ENCODE results near the gene SPG7. TPM values are rescaled to one million over a fixed set of nuclear protein-coding genes. Genes with fewer than 3 reads are reported as not detected.

SPG7 gene
- total RNA-seq, 2 experiments from 2014 or later, result 73.9 to 77.9 TPM

DNA sequence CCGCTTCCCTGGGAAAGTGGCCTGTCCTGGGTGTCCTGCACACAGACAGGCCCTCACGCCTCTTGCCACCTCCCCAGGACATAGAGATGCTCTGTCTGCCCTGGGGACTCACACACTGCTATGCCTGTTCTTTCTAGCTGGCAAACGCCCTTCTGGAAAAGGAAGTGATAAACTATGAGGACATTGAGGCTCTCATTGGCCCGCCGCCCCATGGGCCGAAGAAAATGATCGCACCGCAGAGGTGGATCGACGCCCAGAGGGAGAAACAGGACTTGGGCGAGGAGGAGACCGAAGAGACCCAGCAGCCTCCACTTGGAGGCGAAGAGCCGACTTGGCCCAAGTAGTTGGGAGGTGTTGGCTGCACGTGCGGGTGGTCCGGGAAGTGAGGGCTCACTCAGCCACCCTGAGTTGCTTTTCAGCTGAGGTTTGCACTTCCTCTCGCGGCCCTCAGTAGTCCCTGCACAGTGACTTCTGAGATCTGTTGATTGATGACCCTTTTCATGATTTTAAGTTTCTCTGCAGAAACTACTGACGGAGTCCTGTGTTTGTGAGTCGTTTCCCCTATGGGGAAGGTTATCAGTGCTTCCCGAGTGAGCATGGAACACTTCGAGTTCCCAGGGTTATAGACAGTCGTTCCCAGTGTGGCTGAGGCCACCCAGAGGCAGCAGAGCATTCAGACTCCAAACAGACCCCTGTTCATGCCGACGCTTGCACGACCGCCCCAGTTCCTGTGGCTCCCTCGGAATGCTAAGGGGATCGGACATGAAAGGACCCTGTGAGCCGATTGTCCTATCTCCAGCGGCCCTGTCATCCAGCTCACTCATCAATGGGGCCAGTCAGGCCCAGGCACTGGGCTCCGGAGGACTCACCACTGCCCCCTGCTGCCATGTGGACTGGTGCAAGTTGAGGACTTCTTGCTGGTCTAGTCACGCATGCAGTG, 48.8 kb downstream of the SPG7 start:
- peak; percentile 86 for DNase-seq
- CTCF ChIA-PET, result interaction anchor here (0.6 to 1.6 kb wide), 13 partner anchors 8 to 308 kb away, joined by 3 to 7 read pairs (median 4); partner anchors contain the start of gene SPG7
- H3K27me3 Mint-ChIP-seq, result no peaks in the 10 kb centered on the region
- no peaks in the 10 kb centered on the region for H3K9me3 Mint-ChIP-seq
- peaks cover 21% of the 10 kb centered on the region for H3K4me1 Mint-ChIP-seq
- H3K36me3 Mint-ChIP-seq (ENCODE audit: low read depth), result peaks cover 11% of the 10 kb centered on the region
- POLR2A ChIA-PET, result interaction anchor here (0.7 to 1.2 kb wide), 4 partner anchors 49 to 134 kb away, joined by 3 to 7 read pairs (median 3); partner anchors contain the start of gene SPG7
- H3K27ac Mint-ChIP-seq, result peak overlapping the region; percentile 23
- no peak overlapping the region for H3K4me3 Mint-ChIP-seq

DNA sequence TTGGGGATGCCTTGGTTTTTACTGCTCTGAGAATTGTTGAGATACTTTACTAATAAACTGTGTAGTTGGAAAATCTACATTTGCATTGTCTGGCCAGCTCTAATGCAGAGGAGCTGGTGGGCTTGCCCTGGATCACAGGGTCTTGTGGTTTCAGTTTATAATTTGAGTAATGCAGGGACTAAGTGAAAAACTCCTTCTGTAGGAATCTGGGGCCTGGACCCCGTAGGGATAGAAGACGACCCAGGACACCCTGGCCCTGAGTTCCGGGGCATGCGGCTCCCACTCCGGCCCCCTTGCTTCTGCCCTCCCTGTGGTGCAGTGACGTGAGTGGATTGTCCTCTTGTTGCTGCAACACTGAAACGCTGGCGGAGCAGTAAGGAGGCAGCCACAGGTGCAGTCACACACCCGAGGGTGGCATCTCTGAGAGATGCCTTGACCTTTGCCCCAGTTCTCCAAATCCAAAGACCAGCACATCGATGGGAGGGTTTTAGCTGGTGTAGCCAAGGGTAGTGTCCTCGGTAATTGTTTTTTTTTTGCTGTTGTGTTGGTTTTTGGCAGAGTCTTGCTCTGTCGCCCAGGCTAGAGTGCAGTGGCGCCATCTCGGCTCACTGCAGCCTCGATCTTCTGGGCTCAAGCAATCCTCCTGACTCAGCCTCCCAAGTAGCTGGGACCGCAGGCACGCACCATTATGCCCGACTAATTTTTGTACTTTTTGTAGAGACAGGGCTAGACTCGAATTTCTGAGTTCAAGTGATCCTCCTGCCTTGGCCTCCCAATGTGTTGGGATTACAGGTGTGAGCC, 49.7 kb downstream of the SPG7 start:
- H3K4me3 Mint-ChIP-seq, result no peak overlapping the region

DNA sequence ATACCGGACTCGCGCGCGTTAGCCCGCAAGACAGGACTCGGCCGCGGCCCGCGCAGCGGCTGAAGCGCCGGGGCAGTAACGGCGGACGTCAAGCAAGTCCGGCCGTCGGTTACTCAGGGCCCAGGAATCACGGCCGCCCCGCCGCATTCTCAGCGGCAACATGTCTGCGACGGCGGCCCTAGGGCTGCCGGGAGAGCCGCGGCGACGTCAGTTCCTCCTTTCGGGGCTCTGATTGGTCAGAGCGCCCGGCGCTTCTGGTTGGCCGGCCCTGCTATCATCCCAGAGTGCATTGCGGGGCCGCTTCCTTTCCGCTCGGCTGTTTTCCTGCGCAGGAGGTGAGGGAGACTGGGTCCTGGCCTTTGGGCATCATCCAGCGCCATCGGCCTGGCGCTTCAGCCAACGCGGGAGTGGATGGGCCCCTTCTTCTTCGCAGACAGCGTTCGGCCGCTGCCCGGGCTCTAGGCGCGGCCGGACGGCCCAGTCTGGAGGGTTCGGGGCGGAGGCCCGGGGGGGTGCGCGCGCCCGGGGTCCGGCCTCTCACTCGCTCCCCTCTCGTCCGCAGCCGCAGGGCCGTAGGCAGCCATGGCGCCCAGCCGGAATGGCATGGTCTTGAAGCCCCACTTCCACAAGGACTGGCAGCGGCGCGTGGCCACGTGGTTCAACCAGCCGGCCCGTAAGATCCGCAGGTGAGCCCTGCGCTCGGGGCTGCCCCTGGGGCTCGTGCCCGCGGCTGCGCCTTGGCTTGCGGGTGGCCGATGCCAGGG, 52.4 kb downstream of the SPG7 start, which contains the start of gene RPL13:
TSS of gene RPL13 (plus strand) at position 305 of the 764 bp plus-strand sequence. CDS start at position 583, 278 bp downstream.
- peaks cover 54% of the 10 kb centered on the region for H3K4me1 Mint-ChIP-seq

More for the DNA sequence above, 49.7 kb downstream of the SPG7 start:
- Mint-ChIP-seq H3K27ac (peak overlapping the region; percentile 23), H3K4me1 (peaks cover 29% of the 10 kb centered on the region), H3K27me3 (no peaks in the 10 kb centered on the region), H3K9me3 (no peaks in the 10 kb centered on the region), H3K36me3 (ENCODE audit: low read depth) (peaks cover 20% of the 10 kb centered on the region)
- DNase-seq, result no peak
- ChIA-PET CTCF (interaction anchor here (0.7 to 1.6 kb wide), 12 partner anchors 9 to 307 kb away, joined by 3 to 7 read pairs (median 4); partner anchors contain the start of gene SPG7), POLR2A (interaction anchor here (0.7 to 1.6 kb wide), 4 partner anchors 50 to 243 kb away, joined by 3 to 7 read pairs (median 4); partner anchors contain the start of gene SPG7)

DNA sequence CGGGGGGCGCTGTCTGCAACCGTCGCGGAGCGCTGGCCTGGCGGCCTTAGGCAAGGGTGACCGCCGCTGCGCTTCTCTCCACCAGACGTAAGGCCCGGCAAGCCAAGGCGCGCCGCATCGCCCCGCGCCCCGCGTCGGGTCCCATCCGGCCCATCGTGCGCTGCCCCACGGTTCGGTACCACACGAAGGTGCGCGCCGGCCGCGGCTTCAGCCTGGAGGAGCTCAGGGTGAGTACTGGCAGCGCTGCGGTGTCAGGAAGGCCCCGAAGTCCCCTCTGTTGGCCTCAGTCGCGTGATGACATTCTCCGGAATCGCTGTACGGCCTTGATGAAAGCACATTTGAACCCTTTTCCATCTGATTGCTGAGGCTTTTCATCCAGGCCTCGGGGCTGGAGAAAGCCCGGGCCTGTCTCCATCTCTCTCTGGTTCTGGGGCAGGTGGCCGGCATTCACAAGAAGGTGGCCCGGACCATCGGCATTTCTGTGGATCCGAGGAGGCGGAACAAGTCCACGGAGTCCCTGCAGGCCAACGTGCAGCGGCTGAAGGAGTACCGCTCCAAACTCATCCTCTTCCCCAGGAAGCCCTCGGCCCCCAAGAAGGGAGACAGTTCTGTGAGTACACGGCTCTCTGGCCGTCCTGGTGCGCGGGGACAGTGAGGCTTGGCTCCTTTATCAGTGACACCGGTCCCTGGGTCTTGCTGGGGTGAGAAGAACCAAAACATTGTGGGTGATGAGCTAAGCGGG, 53.1 kb downstream of the SPG7 start:
- DNase-seq, result no peak
- Mint-ChIP-seq H3K27ac (peak overlapping the region; percentile 84), H3K4me1 (peaks cover 61% of the 10 kb centered on the region), H3K9me3 (no peaks in the 10 kb centered on the region), H3K36me3 (ENCODE audit: low read depth) (peaks cover 46% of the 10 kb centered on the region), H3K4me3 (peak overlapping the region; percentile 90), H3K27me3 (no peaks in the 10 kb centered on the region)
- CTCF ChIA-PET, result interaction anchor here (0.9 kb wide), 1 partner anchor 139 kb away, joined by 3 read pairs; no protein-coding TSS in a partner anchor
- POLR2A ChIA-PET, result interaction anchor here (0.8 to 1.8 kb wide), 9 partner anchors 10 to 782 kb away, joined by 3 to 13 read pairs (median 3); partner anchors contain the start of gene SPG7

More for the DNA sequence above, 52.4 kb downstream of the SPG7 start, which contains the start of gene RPL13:
- Mint-ChIP-seq H3K36me3 (ENCODE audit: low read depth) (peaks cover 46% of the 10 kb centered on the region), H3K27ac (peak within 1 kb of the TSS; percentile 99), H3K27me3 (no peaks in the 10 kb centered on the region), H3K4me3 (peak within 1 kb of the TSS; percentile 98), H3K9me3 (no peaks in the 10 kb centered on the region)
- CTCF ChIA-PET, result no interaction called here
- peak; percentile 94 for DNase-seq
- POLR2A ChIA-PET, result interaction anchor here (1.0 to 1.8 kb wide), 3 partner anchors 53 to 313 kb away, joined by 3 to 13 read pairs (median 3); partner anchors contain the start of gene SPG7

DNA sequence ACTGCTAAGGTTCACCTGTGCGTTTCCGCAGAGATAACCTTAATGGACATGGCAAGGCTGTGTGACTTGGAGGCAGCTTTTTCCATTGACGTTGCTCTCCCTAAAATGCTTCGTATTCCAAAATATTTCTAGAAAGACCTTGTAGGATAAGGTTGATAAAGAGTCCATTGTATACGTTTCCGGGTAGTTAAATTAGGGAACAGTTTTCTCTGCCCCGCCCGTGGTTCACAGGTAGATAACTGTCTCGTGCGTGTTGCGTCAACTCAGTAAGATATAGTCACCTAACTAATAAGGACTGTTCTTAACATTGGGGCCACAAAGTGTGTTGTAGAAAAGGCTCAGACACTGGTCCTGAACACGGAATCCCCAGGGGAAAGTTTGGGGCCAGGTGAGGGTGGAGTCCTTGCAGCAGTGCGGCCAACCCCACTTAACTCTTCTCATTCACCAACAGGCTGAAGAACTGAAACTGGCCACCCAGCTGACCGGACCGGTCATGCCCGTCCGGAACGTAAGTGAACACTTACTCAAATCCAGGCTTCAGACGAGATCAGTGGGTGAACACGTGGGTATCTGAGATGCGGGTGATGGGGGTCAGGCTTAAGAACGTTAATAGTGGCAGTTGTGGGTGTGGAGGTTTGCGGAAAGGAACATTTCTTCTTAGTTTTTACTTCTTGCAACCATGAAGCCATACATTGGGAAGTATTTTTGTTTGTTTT, 53.8 kb downstream of the SPG7 start:
- H3K36me3 Mint-ChIP-seq (ENCODE audit: low read depth), result peaks cover 46% of the 10 kb centered on the region
- H3K4me1 Mint-ChIP-seq, result peaks cover 60% of the 10 kb centered on the region
- no peaks in the 10 kb centered on the region for H3K27me3 Mint-ChIP-seq
- no peak for DNase-seq
- ChIA-PET CTCF (interaction anchor here (0.9 kb wide), 1 partner anchor 138 kb away, joined by 3 read pairs; no protein-coding TSS in a partner anchor), POLR2A (interaction anchor here (0.8 to 1.8 kb wide), 7 partner anchors 10 to 782 kb away, joined by 3 to 13 read pairs (median 3); partner anchors contain the start of gene SPG7)
- H3K9me3 Mint-ChIP-seq, result no peaks in the 10 kb centered on the region
- H3K4me3 Mint-ChIP-seq, result peak overlapping the region; percentile 90
- H3K27ac Mint-ChIP-seq, result peak overlapping the region; percentile 84

DNA sequence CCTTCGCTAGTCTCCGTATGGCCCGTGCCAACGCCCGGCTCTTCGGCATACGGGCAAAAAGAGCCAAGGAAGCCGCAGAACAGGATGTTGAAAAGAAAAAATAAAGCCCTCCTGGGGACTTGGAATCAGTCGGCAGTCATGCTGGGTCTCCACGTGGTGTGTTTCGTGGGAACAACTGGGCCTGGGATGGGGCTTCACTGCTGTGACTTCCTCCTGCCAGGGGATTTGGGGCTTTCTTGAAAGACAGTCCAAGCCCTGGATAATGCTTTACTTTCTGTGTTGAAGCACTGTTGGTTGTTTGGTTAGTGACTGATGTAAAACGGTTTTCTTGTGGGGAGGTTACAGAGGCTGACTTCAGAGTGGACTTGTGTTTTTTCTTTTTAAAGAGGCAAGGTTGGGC, 54.7 kb downstream of the SPG7 start:
- POLR2A ChIA-PET, result interaction anchor here (0.6 to 1.8 kb wide), 5 partner anchors 13 to 434 kb away, joined by 3 to 6 read pairs (median 3); partner anchors contain the start of genes CHMP1A, CPNE7 and SPATA33
- Mint-ChIP-seq H3K4me3 (peak overlapping the region; percentile 90), H3K27me3 (no peaks in the 10 kb centered on the region), H3K4me1 (peaks cover 54% of the 10 kb centered on the region), H3K36me3 (ENCODE audit: low read depth) (peaks cover 46% of the 10 kb centered on the region), H3K9me3 (no peaks in the 10 kb centered on the region), H3K27ac (peak overlapping the region; percentile 24)
- no peak for DNase-seq
- CTCF ChIA-PET, result interaction anchor here (1.4 kb wide), 1 partner anchor 137 kb away, joined by 4 read pairs; no protein-coding TSS in a partner anchor

DNA sequence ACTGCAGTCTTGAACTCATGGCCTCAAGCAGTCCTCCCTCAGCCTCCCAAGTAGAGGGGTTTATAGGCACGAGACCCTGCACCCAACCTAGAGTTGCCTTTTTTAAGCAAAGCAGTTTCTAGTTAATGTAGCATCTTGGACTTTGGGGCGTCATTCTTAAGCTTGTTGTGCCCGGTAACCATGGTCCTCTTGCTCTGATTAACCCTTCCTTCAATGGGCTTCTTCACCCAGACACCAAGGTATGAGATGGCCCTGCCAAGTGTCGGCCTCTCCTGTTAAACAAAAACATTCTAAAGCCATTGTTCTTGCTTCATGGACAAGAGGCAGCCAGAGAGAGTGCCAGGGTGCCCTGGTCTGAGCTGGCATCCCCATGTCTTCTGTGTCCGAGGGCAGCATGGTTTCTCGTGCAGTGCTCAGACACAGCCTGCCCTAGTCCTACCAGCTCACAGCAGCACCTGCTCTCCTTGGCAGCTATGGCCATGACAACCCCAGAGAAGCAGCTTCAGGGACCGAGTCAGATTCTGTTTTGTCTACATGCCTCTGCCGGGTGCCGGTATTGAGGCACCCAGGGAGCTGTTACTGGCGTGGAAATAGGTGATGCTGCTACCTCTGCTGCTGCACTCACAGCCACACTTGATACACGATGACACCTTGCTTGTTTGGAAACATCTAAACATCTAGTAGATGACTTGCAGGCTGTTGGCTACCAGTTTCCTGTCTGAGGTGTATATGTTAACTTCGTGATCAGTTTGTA, 55.6 kb downstream of the SPG7 start:
- POLR2A ChIA-PET, result interaction anchor here (1.0 to 1.8 kb wide), 5 partner anchors 12 to 123 kb away, joined by 3 to 6 read pairs (median 3); partner anchors contain the start of genes CDK10, CHMP1A, CPNE7 and SPATA33

DNA sequence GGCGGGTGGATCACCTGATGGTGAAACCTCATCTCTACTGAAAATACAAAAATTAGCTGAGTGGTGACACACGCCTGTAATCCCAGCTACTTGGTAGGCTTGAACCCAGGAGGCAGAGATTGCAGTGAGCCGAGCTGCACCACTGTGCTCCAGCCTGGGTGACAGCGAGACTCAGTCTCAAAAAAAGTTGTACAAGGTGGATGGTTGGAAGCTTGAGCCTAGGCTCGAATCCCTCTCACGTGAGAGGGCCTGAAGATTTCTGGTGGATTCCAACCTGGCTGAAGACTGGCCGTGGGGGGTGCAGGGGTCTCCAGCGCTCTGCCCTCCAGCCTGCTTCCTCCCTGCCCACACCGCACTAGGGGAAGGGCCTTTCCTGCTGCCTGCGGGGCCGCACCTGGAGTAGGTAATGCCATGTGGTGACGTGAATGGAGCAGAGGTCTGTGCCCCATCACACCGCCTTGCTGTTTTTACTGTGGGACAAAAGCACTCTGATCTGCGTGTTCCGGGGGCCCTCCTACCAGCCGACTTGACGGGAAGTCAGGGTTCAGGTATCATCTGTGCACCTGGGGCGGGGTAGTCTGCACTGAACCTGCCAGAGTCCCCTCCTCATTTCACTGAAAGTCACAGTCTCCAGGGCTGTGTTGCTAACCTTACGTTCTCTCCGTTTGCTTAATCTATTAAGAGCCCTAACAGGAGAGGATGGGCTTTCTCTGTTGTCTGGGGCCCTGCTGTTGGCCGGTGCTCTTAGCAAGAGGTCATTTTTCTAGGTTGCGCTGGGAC, 56.5 kb downstream of the SPG7 start:
- Mint-ChIP-seq H3K27me3 (no peaks in the 10 kb centered on the region), H3K4me1 (peaks cover 50% of the 10 kb centered on the region), H3K27ac (peak overlapping the region; percentile 23), H3K36me3 (ENCODE audit: low read depth) (peaks cover 46% of the 10 kb centered on the region), H3K4me3 (no peak overlapping the region), H3K9me3 (no peaks in the 10 kb centered on the region)
- POLR2A ChIA-PET, result interaction anchor here (0.5 to 2.4 kb wide), 6 partner anchors 10 to 249 kb away, joined by 3 to 11 read pairs (median 4); partner anchors contain the start of genes CDK10 and CPNE7
- CTCF ChIA-PET, result interaction anchor here (1.4 to 1.5 kb wide), 2 partner anchors 136 to 251 kb away, joined by 4 read pairs; no protein-coding TSS in a partner anchor
- no peak for DNase-seq

More for the DNA sequence above, 55.6 kb downstream of the SPG7 start:
- DNase-seq, result no peak
- H3K4me1 Mint-ChIP-seq, result peaks cover 54% of the 10 kb centered on the region
- no peak overlapping the region for H3K4me3 Mint-ChIP-seq
- peaks cover 46% of the 10 kb centered on the region for H3K36me3 Mint-ChIP-seq (ENCODE audit: low read depth)
- no peaks in the 10 kb centered on the region for H3K27me3 Mint-ChIP-seq
- peak overlapping the region; percentile 23 for H3K27ac Mint-ChIP-seq
- CTCF ChIA-PET, result interaction anchor here (1.4 kb wide), 1 partner anchor 137 kb away, joined by 4 read pairs; no protein-coding TSS in a partner anchor
- no peaks in the 10 kb centered on the region for H3K9me3 Mint-ChIP-seq

DNA sequence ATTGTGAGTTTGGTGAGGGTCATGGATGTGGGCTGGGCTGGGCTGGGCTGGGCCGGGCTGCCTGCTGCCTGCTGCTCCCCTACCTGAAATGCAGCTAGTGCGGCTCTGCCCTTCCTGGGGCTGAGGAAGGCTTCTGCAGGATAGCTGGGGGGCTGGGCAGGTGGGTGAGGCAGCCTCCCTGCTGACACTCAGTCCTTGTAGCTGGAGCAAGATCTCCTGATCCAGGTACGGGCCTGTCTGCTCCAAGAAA, 57.0 kb downstream of the SPG7 start:
- Mint-ChIP-seq H3K4me3 (no peak overlapping the region), H3K36me3 (ENCODE audit: low read depth) (peaks cover 46% of the 10 kb centered on the region), H3K27me3 (no peaks in the 10 kb centered on the region), H3K27ac (no peak overlapping the region), H3K9me3 (no peaks in the 10 kb centered on the region), H3K4me1 (peaks cover 49% of the 10 kb centered on the region)
- ChIA-PET POLR2A (interaction anchor here (0.5 to 2.4 kb wide), 5 partner anchors 9 to 250 kb away, joined by 4 to 11 read pairs (median 4); partner anchors contain the start of genes CHMP1A, SPATA33 and SPG7), CTCF (interaction anchor here (1.0 to 1.5 kb wide), 4 partner anchors 16 to 296 kb away, joined by 3 to 7 read pairs (median 4); partner anchors contain the start of gene CDK10)
- DNase-seq, result no peak
